Subcutaneous abdominal adipose tissue (tissue), 5 donors: Measurements from ENCODE around the gene PPP1R12B.

Source experiments
- H3K27ac ChIP-seq: one replicate; pipeline ENCODE4 v1.7.0; 2013; ENCODE audit warnings: low read depth, mild to moderate bottlenecking, inconsistent platforms, low read length, moderate library complexity
- H3K27me3 ChIP-seq, 5 donors: one replicate each; pipeline ENCODE4 v1.7.0; 2013; ENCODE audit warnings: low read length in 5 of 5, inconsistent platforms in 1 of 5; ENCODE audit not compliant: control insufficient read depth in 5 of 5, insufficient read depth in 4 of 5
- H3K36me3 ChIP-seq, 5 donors: one replicate each; pipeline ENCODE4 v1.7.0; 2013; ENCODE audit warnings: low read length in 5 of 5; ENCODE audit not compliant: control insufficient read depth in 5 of 5, insufficient read depth in 5 of 5
- H3K4me1 ChIP-seq, 5 donors: one replicate each; pipeline ENCODE4 v1.7.0; 2013; ENCODE audit warnings: low read length in 5 of 5, mild to moderate bottlenecking in 3 of 5, moderate library complexity in 1 of 5; ENCODE audit not compliant: control insufficient read depth in 5 of 5, insufficient read depth in 5 of 5
- H3K4me3 ChIP-seq, 5 donors: one replicate each; pipeline ENCODE4 v1.7.0; 2013; ENCODE audit warnings: low read length in 5 of 5, low read depth in 1 of 5
- H3K9ac ChIP-seq, 5 donors: one replicate each; pipeline ENCODE4 v1.7.0; 2013; ENCODE audit warnings: low read length in 5 of 5, mild to moderate bottlenecking in 4 of 5, moderate library complexity in 3 of 5
- H3K9me3 ChIP-seq, 5 donors: one replicate each; pipeline ENCODE4 v1.7.0; 2013; ENCODE audit warnings: low read length in 5 of 5; ENCODE audit not compliant: control insufficient read depth in 5 of 5
- donor health status: healthy.
- donor health status: healthy.
- donor health status: healthy.
- donor health status: healthy.
- donor health status: healthy.

Gene PPP1R12B

GRCh38 chr1:202316186-202316585, 32.3 kb upstream of the PPP1R12B start:
- H3K36me3 ChIP-seq: no peaks in the 10 kb centered on the region
- H3K27me3 ChIP-seq: peaks cover 10 to 28% (median 22%) of the 10 kb centered on the region in 5 donors
- peaks cover 0 to 9% (median 5%) of the 10 kb centered on the region in 5 donors for H3K4me1 ChIP-seq
- H3K4me3 ChIP-seq: no peak overlapping the region
- H3K9me3 ChIP-seq: no peaks in the 10 kb centered on the region
- no peak overlapping the region for H3K27ac ChIP-seq
- no peak overlapping the region for H3K9ac ChIP-seq

GRCh38 chr1:202317941-202318925, 30.3 kb upstream of the PPP1R12B start:
- Histone ChIP-seq H3K27ac (no peak overlapping the region), H3K4me3 (no peak overlapping the region), H3K36me3 (no peaks in the 10 kb centered on the region), H3K27me3 (peaks cover 4 to 24% (median 22%) of the 10 kb centered on the region in 5 donors), H3K4me1 (no peaks in the 10 kb centered on the region), H3K9ac (no peak overlapping the region), H3K9me3 (no peaks in the 10 kb centered on the region)

- peaks cover 4 to 18% (median 15%) of the 10 kb centered on the region in 5 donors for H3K27me3 ChIP-seq
- no peak overlapping the region for H3K27ac ChIP-seq
- no peak overlapping the region for H3K4me3 ChIP-seq
- no peaks in the 10 kb centered on the region for H3K4me1 ChIP-seq
- no peaks in the 10 kb centered on the region for H3K36me3 ChIP-seq
- H3K9me3 ChIP-seq: no peaks in the 10 kb centered on the region
- H3K9ac ChIP-seq: no peak overlapping the region
Observed at GRCh38 chr1:202319381-202320080, 29.0 kb upstream of the PPP1R12B start.

- H3K27ac ChIP-seq: no peak overlapping the region
- no peaks in the 10 kb centered on the region for H3K36me3 ChIP-seq
- H3K27me3 ChIP-seq: peaks cover 4 to 12% (median 10%) of the 10 kb centered on the region in 5 donors
- H3K9ac ChIP-seq: no peak overlapping the region
- no peak overlapping the region for H3K4me3 ChIP-seq
- no peaks in the 10 kb centered on the region for H3K4me1 ChIP-seq
- no peaks in the 10 kb centered on the region for H3K9me3 ChIP-seq
Observed at GRCh38 chr1:202320081-202320405, 28.5 kb upstream of the PPP1R12B start.

GRCh38 chr1:202323731-202324130, 24.8 kb upstream of the PPP1R12B start:
- Histone ChIP-seq H3K9me3 (no peaks in the 10 kb centered on the region), H3K27me3 (peaks cover 0 to 4% (median 2%) of the 10 kb centered on the region in 5 donors), H3K4me3 (no peak overlapping the region), H3K4me1 (no peaks in the 10 kb centered on the region), H3K9ac (no peak overlapping the region), H3K27ac (no peak overlapping the region), H3K36me3 (no peaks in the 10 kb centered on the region)

- Histone ChIP-seq H3K27me3 (peaks cover 0 to 2% (median 0%) of the 10 kb centered on the region in 5 donors), H3K9me3 (no peaks in the 10 kb centered on the region), H3K9ac (no peak overlapping the region), H3K4me3 (no peak overlapping the region), H3K4me1 (no peaks in the 10 kb centered on the region), H3K36me3 (no peaks in the 10 kb centered on the region), H3K27ac (no peak overlapping the region)
Observed at GRCh38 chr1:202324646-202325045, 23.9 kb upstream of the PPP1R12B start.

GRCh38 chr1:202329891-202330290, 18.6 kb upstream of the PPP1R12B start:
- peaks cover 0 to 5% (median 0%) of the 10 kb centered on the region in 5 donors for H3K4me1 ChIP-seq
- no peak overlapping the region for H3K9ac ChIP-seq
- H3K36me3 ChIP-seq: peaks cover 0 to under 1% (median 0%) of the 10 kb centered on the region in 5 donors
- no peak overlapping the region for H3K27ac ChIP-seq
- no peak overlapping the region for H3K4me3 ChIP-seq
- H3K9me3 ChIP-seq: no peaks in the 10 kb centered on the region
- H3K27me3 ChIP-seq: no peaks in the 10 kb centered on the region

GRCh38 chr1:202333861-202334260, 14.6 kb upstream of the PPP1R12B start:
- Histone ChIP-seq H3K36me3 (peaks cover 0 to 4% (median 0%) of the 10 kb centered on the region in 5 donors), H3K27ac (no peak overlapping the region), H3K4me1 (peaks cover 0 to 5% (median 0%) of the 10 kb centered on the region in 5 donors), H3K27me3 (no peaks in the 10 kb centered on the region), H3K9me3 (no peaks in the 10 kb centered on the region), H3K4me3 (no peak overlapping the region), H3K9ac (no peak overlapping the region)

GRCh38 chr1:202343652-202344349, 4.7 kb upstream of the PPP1R12B start:
- no peak overlapping the region for H3K4me3 ChIP-seq
- H3K9me3 ChIP-seq: no peaks in the 10 kb centered on the region
- no peak overlapping the region for H3K9ac ChIP-seq
- H3K27ac ChIP-seq: no peak overlapping the region
- peaks cover 0 to 18% (median 12%) of the 10 kb centered on the region in 5 donors for H3K4me1 ChIP-seq
- no peaks in the 10 kb centered on the region for H3K36me3 ChIP-seq
- H3K27me3 ChIP-seq: no peaks in the 10 kb centered on the region
